H9 (cell line): ENCODE results near the gene MAPK8IP2. TPM values are rescaled to one million over a fixed set of nuclear protein-coding genes. Genes with fewer than 3 reads are reported as not detected.
A peak's percentile ranks its signal among the peaks of the same experiment; 100 is the strongest.

Experiments
- DNase-seq: peaks from one replicate; pipeline ENCODE4 v3.0.0-alpha.2; 2017
- H2AFZ ChIP-seq: one replicate; pipeline ENCODE4 v1.6.1; 2013; ENCODE audit warnings: mild to moderate bottlenecking, low read length, control low read depth, moderate library complexity
- H2AK5ac ChIP-seq: 2 replicates; pipeline ENCODE4 v1.6.1; 2013; ENCODE audit warnings: low read length, control low read depth, mixed read lengths; ENCODE audit not compliant: insufficient read length
- H2BK120ac ChIP-seq: one replicate; pipeline ENCODE4 v1.6.1; 2013; ENCODE audit warnings: low read depth, mild to moderate bottlenecking, low read length, control low read depth, inconsistent platforms; ENCODE audit not compliant: poor library complexity, severe bottlenecking
- H2BK12ac ChIP-seq: 2 replicates; pipeline ENCODE4 v1.6.1; 2013; ENCODE audit warnings: low read length, control low read depth, mixed read lengths, low read depth; ENCODE audit not compliant: insufficient read length
- H2BK15ac ChIP-seq: 2 replicates; pipeline ENCODE4 v1.6.1; 2013; ENCODE audit warnings: low read depth, low read length, control low read depth
- H2BK20ac ChIP-seq: one replicate; pipeline ENCODE4 v1.6.1; 2013; ENCODE audit warnings: low read depth, mild to moderate bottlenecking, low read length, control low read depth, inconsistent platforms; ENCODE audit not compliant: poor library complexity, severe bottlenecking
- H2BK5ac ChIP-seq: 2 replicates; pipeline ENCODE4 v1.6.1; 2013; ENCODE audit warnings: low read length, control low read depth, mixed read lengths; ENCODE audit not compliant: insufficient read length
- H3K14ac ChIP-seq: 2 replicates; pipeline ENCODE4 v1.6.1; 2013; ENCODE audit warnings: low read length, control low read depth; ENCODE audit not compliant: insufficient read depth
- H3K18ac ChIP-seq: 2 replicates; pipeline ENCODE4 v1.6.1; 2013; ENCODE audit warnings: low read depth, mild to moderate bottlenecking, mixed read lengths, low read length, control low read depth; ENCODE audit not compliant: insufficient read length
- H3K23ac ChIP-seq: 2 replicates; pipeline ENCODE4 v1.6.1; 2013; ENCODE audit warnings: low read length, control low read depth, mixed read lengths, low read depth; ENCODE audit not compliant: insufficient read length
- H3K23me2 ChIP-seq: 2 replicates; pipeline ENCODE4 v1.6.1; 2013; ENCODE audit warnings: low read depth, mild to moderate bottlenecking, mixed read lengths, low read length, control low read depth; ENCODE audit not compliant: insufficient read length, poor library complexity, severe bottlenecking
- H3K27ac ChIP-seq: 2 replicates; pipeline ENCODE4 v1.5.1; 2013; ENCODE audit warnings: low read length, control low read depth, mixed read lengths, low read depth; ENCODE audit not compliant: insufficient read length
- H3K27me3 ChIP-seq: 2 replicates; pipeline ENCODE4 v1.6.1; 2013; ENCODE audit warnings: low read length, control low read depth, inconsistent platforms; ENCODE audit not compliant: insufficient read depth
- H3K4ac ChIP-seq: 2 replicates; pipeline ENCODE4 v1.6.1; 2013; ENCODE audit warnings: low read depth, mild to moderate bottlenecking, control low read depth, inconsistent platforms, low read length, moderate library complexity
- H3K4me1 ChIP-seq: 2 replicates; pipeline ENCODE4 v1.6.1; 2013; ENCODE audit warnings: low read length, control low read depth, inconsistent platforms; ENCODE audit not compliant: insufficient read depth
- H3K4me2 ChIP-seq: 2 replicates; pipeline ENCODE4 v1.6.1; 2013; ENCODE audit warnings: low read length, control low read depth, mixed read lengths; ENCODE audit not compliant: insufficient read length, insufficient read depth
- H3K56ac ChIP-seq: 2 replicates; pipeline ENCODE4 v1.6.1; 2013; ENCODE audit warnings: low read depth, mild to moderate bottlenecking, mixed read lengths, low read length, control low read depth; ENCODE audit not compliant: insufficient read length
- H3K79me1 ChIP-seq: 2 replicates; pipeline ENCODE4 v1.6.1; 2013; ENCODE audit warnings: low read depth, mild to moderate bottlenecking, moderate library complexity, low read length, control low read depth, inconsistent platforms; ENCODE audit not compliant: insufficient read depth, poor library complexity, severe bottlenecking
- H3K79me2 ChIP-seq: 2 replicates; pipeline ENCODE4 v1.6.1; 2013; ENCODE audit warnings: low read length, control low read depth, inconsistent platforms; ENCODE audit not compliant: insufficient read depth
- H3K9ac ChIP-seq: 2 replicates; pipeline ENCODE4 v1.6.1; 2013; ENCODE audit warnings: low read length, control low read depth, mixed read lengths; ENCODE audit not compliant: insufficient read length; ENCODE audit errors: extremely low read depth
- H3K9me3 ChIP-seq: one replicate; pipeline ENCODE4 v1.6.1; 2013; ENCODE audit warnings: low read depth, low read length, inconsistent platforms; ENCODE audit not compliant: control insufficient read depth
- H3T11ph ChIP-seq: one replicate; pipeline ENCODE4 v1.6.1; 2013; ENCODE audit warnings: mild to moderate bottlenecking, low read length, control low read depth, inconsistent platforms
- H4K20me1 ChIP-seq: one replicate; pipeline ENCODE4 v1.6.1; 2013; ENCODE audit not compliant: control insufficient read depth, insufficient read length, insufficient read depth
- H4K5ac ChIP-seq: 2 replicates; pipeline ENCODE4 v1.6.1; 2013; ENCODE audit warnings: low read depth, mild to moderate bottlenecking, mixed read lengths, low read length, control low read depth; ENCODE audit not compliant: insufficient read length
- H4K8ac ChIP-seq: replicated peaks from 2 replicates; pipeline ENCODE4 v1.6.1; 2013; ENCODE audit warnings: low read length, control low read depth, mixed read lengths, low read depth; ENCODE audit not compliant: insufficient read length
- H4K91ac ChIP-seq: 2 replicates; pipeline ENCODE4 v1.6.1; 2013; ENCODE audit warnings: low read depth, mild to moderate bottlenecking, moderate library complexity, mixed read lengths, low read length, control low read depth; ENCODE audit not compliant: insufficient read length
- H3K27ac Mint-ChIP-seq, 3 experiments: 2 replicates in 2 of 3; 3 replicates in 1 of 3; pipeline ENCODE4 v1.8.0; 2020 to 2021; ENCODE audit warnings: mixed read lengths in 3 of 3, mild to moderate bottlenecking in 1 of 3, moderate library complexity in 1 of 3
- H3K27me3 Mint-ChIP-seq: 2 replicates; pipeline ENCODE4 v1.8.0; 2021; ENCODE audit warnings: low read depth, mild to moderate bottlenecking, moderate library complexity, mixed read lengths
- H3K36me3 Mint-ChIP-seq, 3 experiments: 2 replicates in 2 of 3; 3 replicates in 1 of 3; pipeline ENCODE4 v1.8.0; 2020 to 2021; ENCODE audit warnings: low read depth in 3 of 3, mixed read lengths in 3 of 3; ENCODE audit not compliant: insufficient read depth in 1 of 3
- H3K4me1 Mint-ChIP-seq, 2 experiments: 2 replicates each; pipeline ENCODE4 v1.8.0; 2020; ENCODE audit warnings: mixed read lengths in 2 of 2
- H3K4me3 Mint-ChIP-seq, 2 experiments: 2 replicates in 1 of 2; 3 replicates in 1 of 2; pipeline ENCODE4 v1.8.0; 2020 to 2021; ENCODE audit warnings: mild to moderate bottlenecking in 2 of 2, mixed read lengths in 2 of 2, moderate library complexity in 1 of 2
- H3K9me3 Mint-ChIP-seq, 2 experiments: 2 replicates in 1 of 2; 3 replicates in 1 of 2; pipeline ENCODE4 v1.8.0; 2020; ENCODE audit warnings: mild to moderate bottlenecking in 2 of 2, mixed read lengths in 2 of 2, moderate library complexity in 1 of 2
- CTCF ChIP-seq: fragments of 200-600 bp; sonication (generic); conservative IDR thresholded peaks from 3 replicates; pipeline ENCODE4 v1.8.0; 2021; ENCODE audit warnings: antibody characterized with exemption, mild to moderate bottlenecking
- WGBS: extraction: QIAGEN DNeasy Blood & Tissue Kit; methylation state at CpG from one replicate; pipeline ENCODE4 v1.1.7; 2013; ENCODE audit warnings: missing lambda C conversion rate, low lambda C conversion rate, mixed read lengths; ENCODE audit not compliant: insufficient read length; ENCODE audit errors: extremely low coverage; 5-methylcytosine and 5-hydroxymethylcytosine counted together
- total RNA-seq: library from RNA; stranded (reverse); gene quantifications from 2 replicates; pipeline ENCODE4 v1.2.1, GENCODE V29; 2021

The MAPK8IP2 gene
- total RNA-seq, 1 experiment from 2014 or later, result 5.7 TPM

DNA sequence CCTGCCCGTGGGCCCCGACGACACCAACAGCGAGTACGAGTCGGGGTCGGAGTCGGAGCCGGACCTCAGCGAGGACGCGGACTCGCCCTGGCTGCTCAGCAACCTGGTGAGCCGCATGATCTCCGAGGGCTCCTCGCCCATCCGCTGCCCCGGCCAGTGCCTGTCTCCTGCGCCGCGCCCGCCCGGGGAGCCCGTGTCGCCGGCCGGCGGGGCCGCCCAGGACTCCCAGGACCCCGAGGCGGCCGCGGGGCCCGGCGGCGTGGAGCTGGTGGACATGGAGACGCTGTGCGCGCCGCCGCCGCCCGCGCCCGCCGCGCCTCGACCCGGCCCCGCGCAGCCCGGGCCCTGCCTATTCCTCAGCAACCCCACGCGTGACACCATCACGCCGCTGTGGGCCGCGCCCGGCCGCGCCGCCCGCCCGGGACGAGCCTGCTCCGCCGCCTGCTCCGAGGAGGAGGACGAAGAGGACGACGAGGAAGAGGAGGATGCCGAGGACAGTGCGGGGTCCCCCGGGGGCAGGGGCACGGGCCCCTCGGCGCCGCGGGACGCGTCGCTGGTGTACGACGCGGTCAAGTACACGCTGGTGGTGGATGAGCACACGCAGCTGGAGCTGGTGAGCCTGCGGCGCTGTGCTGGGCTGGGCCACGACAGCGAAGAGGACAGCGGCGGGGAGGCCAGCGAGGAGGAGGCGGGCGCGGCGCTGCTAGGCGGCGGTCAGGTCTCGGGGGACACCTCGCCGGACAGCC is 3.8 kb downstream of the MAPK8IP2 start:
- H3K27ac ChIP-seq, result no peak overlapping the region
- H2BK5ac ChIP-seq, result no peak overlapping the region
- no peaks in the 10 kb centered on the region; the same call in 1 of the 2 replicates for H3K4me1 ChIP-seq
- no peaks in the 10 kb centered on the region for H3K9me3 ChIP-seq
- H2BK120ac ChIP-seq, result no peak overlapping the region
- Mint-ChIP-seq H3K27ac (no peak overlapping the region), H3K36me3 (no peaks in the 10 kb centered on the region; a peak in 1 of 7 replicates), H3K4me3 (no peak overlapping the region), H3K9me3 (no peaks in the 10 kb centered on the region; a peak in 1 of 5 replicates), H3K27me3 (peaks cover 42% of the 10 kb centered on the region), H3K4me1 (peaks cover 13 to 14% of the 10 kb centered on the region in 2 experiments)
- H3K4ac ChIP-seq, result no peak overlapping the region
- H4K20me1 ChIP-seq, result no peaks in the 10 kb centered on the region
- no peak overlapping the region for H4K5ac ChIP-seq
- H3K14ac ChIP-seq, result no peak overlapping the region
- H3K23ac ChIP-seq, result no peak overlapping the region
- H3K79me1 ChIP-seq, result no peaks in the 10 kb centered on the region
- H3K18ac ChIP-seq, result no peak overlapping the region
- peaks cover 3% of the 10 kb centered on the region for H3K23me2 ChIP-seq
- no peak for TF ChIP-seq CTCF
- no peak overlapping the region for H2AK5ac ChIP-seq
- no peaks in the 10 kb centered on the region for H3K79me2 ChIP-seq
- H4K91ac ChIP-seq, result no peak overlapping the region
- no CpG with 5 or more reads among the region's 103 CpGs for WGBS
- no peak overlapping the region for H3K9ac ChIP-seq
- H2BK12ac ChIP-seq, result no peak overlapping the region
- peaks cover 4% of the 10 kb centered on the region; the same call in 1 of the 2 replicates for H3K27me3 ChIP-seq
- peak; percentile 41 for DNase-seq
- no peak overlapping the region for H2AFZ ChIP-seq
- no peak overlapping the region for H4K8ac ChIP-seq
- H2BK15ac ChIP-seq, result no peak overlapping the region
- no peak overlapping the region for H3K4me2 ChIP-seq
- H3K56ac ChIP-seq, result no peak overlapping the region
- H3T11ph ChIP-seq, result no peak overlapping the region
- no peak overlapping the region for H2BK20ac ChIP-seq
